ENCODE results near the gene HSPA14.

The HSPA14 gene

DNA sequence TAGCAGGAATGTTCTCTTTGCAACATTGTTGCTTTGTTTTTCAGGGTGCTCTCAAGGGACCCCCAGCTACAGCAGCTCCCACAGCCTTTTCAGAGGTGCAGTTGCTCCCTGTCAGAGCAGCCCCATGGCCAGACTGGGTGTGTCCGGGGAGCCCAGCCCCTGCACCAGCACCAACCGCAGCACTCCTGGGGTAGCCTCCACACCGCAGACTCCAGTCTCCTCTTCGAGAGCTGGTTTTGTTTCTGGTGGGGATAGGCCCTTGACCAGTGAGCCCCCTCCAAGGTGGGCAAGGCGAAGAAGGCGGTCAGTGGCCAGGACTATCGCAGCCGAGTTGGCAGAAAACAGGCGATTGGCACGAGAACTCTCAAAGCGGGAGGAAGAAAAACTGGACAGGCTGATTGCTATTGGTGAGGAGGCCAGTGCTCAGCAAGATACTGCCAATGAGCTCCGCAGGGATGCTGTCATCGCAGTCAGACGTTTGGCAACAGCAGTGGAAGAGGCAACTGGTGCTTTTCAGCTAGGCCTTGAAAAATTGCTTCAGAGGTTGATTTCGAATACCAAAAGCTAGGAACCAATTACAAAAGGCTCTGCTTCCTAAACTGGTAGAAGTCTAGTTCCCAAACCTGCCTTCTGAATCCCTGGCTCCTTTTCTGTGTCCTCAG is 5.4 kb downstream of the HSPA14 start:
- Histone ChIP-seq H3K4me1 (ENCODE audit: control insufficient read depth, low read length) (peaks cover 10% of the 10 kb centered on the region), H4K20me1 (ENCODE audit: control insufficient read depth, insufficient read depth, low read depth, low read length) (peaks cover 21% of the 10 kb centered on the region), H3K27ac (ENCODE audit: low read depth, low read length) (no peak overlapping the region), H3F3A (ENCODE audit: control insufficient read depth, insufficient read depth) (peaks cover 9% of the 10 kb centered on the region; the same call in 1 of the 2 replicates), H3K9me3 (ENCODE audit: control insufficient read depth, insufficient read depth, low read length) (no peaks in the 10 kb centered on the region), H3K79me2 (ENCODE audit: control insufficient read depth, low read length) (peaks cover 76% of the 10 kb centered on the region), H3K4me3 (ENCODE audit: low read length) (no peak overlapping the region), H3K36me3 (ENCODE audit: control insufficient read depth, low read length) (peaks cover 81% of the 10 kb centered on the region), H3K27me3 (ENCODE audit: control insufficient read depth, low read length) (no peaks in the 10 kb centered on the region), H3K9me2 (replicated peaks; ENCODE audit: control insufficient read depth, low read length) (no peaks in the 10 kb centered on the region), H3K4me2 (ENCODE audit: low read length) (no peak overlapping the region)
- TF ChIP-seq, protein P1, sequence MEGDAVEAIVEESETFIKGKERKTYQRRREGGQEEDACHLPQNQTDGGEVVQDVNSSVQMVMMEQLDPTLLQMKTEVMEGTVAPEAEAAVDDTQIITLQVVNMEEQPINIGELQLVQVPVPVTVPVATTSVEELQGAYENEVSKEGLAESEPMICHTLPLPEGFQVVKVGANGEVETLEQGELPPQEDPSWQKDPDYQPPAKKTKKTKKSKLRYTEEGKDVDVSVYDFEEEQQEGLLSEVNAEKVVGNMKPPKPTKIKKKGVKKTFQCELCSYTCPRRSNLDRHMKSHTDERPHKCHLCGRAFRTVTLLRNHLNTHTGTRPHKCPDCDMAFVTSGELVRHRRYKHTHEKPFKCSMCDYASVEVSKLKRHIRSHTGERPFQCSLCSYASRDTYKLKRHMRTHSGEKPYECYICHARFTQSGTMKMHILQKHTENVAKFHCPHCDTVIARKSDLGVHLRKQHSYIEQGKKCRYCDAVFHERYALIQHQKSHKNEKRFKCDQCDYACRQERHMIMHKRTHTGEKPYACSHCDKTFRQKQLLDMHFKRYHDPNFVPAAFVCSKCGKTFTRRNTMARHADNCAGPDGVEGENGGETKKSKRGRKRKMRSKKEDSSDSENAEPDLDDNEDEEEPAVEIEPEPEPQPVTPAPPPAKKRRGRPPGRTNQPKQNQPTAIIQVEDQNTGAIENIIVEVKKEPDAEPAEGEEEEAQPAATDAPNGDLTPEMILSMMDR (IDR thresholded peaks at IDR 0.05; ENCODE audit: low read depth, low read length, poor library complexity, severe bottlenecking) = no peak
- TF ChIP-seq EZH2phosphoT487 (IDR thresholded peaks at IDR 0.05; ENCODE audit: borderline replicate concordance, low read length) = no peak

DNA sequence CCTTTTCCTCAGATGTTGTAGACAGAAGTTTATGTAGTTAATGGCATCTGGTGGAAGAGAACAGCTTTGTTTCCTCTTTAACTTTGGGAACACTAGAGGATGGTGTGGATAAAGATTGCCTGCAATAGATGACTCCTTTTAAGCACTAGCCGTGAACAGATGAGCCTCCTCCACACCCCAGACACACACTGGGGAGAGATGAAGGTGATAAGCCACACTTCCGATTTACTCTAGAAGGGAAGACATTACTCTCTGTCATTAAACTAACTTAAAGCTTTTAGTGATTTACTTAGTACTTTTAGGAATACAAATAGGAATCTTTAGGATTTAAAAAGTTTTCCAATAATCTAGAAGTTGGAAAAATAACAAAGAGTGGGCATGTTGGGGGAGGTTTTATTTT is 6.8 kb downstream of the HSPA14 start:
- Histone ChIP-seq H3F3A (ENCODE audit: control insufficient read depth, insufficient read depth) (peaks cover 8% of the 10 kb centered on the region; the same call in 1 of the 2 replicates), H3K4me2 (ENCODE audit: low read length) (no peak overlapping the region), H3K27ac (ENCODE audit: low read depth, low read length) (no peak overlapping the region), H3K36me3 (ENCODE audit: control insufficient read depth, low read length) (peaks cover 81% of the 10 kb centered on the region), H4K20me1 (ENCODE audit: control insufficient read depth, insufficient read depth, low read depth, low read length) (peaks cover 16% of the 10 kb centered on the region; the same call in 1 of the 2 replicates), H3K79me2 (ENCODE audit: control insufficient read depth, low read length) (peaks cover 61% of the 10 kb centered on the region), H3K9me3 (ENCODE audit: control insufficient read depth, insufficient read depth, low read length) (no peaks in the 10 kb centered on the region), H3K27me3 (ENCODE audit: control insufficient read depth, low read length) (no peaks in the 10 kb centered on the region), H3K4me1 (ENCODE audit: control insufficient read depth, low read length) (peaks cover 4% of the 10 kb centered on the region), H3K9me2 (replicated peaks; ENCODE audit: control insufficient read depth, low read length) (no peaks in the 10 kb centered on the region), H3K4me3 (ENCODE audit: low read length) (no peak overlapping the region)
- no peak for TF ChIP-seq EZH2phosphoT487 (IDR thresholded peaks at IDR 0.05; ENCODE audit: borderline replicate concordance, low read length)
- TF ChIP-seq, protein P1 (IDR thresholded peaks at IDR 0.05; ENCODE audit: low read depth, low read length, poor library complexity, severe bottlenecking) = no peak

DNA sequence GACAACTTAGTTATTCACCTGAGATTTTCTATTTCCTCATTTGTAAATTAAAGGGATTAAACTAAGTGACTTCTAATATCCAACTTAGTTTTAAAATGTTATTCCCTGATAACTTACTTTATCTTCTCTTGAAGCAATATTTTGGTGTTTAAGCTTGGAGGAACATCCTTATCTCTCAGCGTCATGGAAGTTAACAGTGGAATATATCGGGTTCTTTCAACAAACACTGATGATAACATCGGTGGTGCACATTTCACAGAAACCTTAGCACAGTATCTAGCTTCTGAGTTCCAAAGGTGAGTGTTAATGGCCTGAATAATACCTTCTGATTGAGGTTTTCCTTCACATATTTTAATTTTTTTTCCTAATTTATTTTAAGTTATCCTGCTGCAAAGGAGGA is 14.1 kb downstream of the HSPA14 start:
- Histone ChIP-seq H4K20me1 (ENCODE audit: control insufficient read depth, insufficient read depth, low read depth, low read length) (no peaks in the 10 kb centered on the region), H3K4me2 (ENCODE audit: low read length) (no peak overlapping the region), H3K4me3 (ENCODE audit: low read length) (no peak overlapping the region), H3K9me2 (replicated peaks; ENCODE audit: control insufficient read depth, low read length) (no peaks in the 10 kb centered on the region), H3K9me3 (ENCODE audit: control insufficient read depth, insufficient read depth, low read length) (no peaks in the 10 kb centered on the region), H3K27ac (ENCODE audit: low read depth, low read length) (no peak overlapping the region), H3K79me2 (ENCODE audit: control insufficient read depth, low read length) (no peaks in the 10 kb centered on the region; the same call in 1 of the 2 replicates), H3K36me3 (ENCODE audit: control insufficient read depth, low read length) (peaks cover 76% of the 10 kb centered on the region), H3F3A (ENCODE audit: control insufficient read depth, insufficient read depth) (peaks cover 14% of the 10 kb centered on the region; the same call in 1 of the 2 replicates), H3K4me1 (ENCODE audit: control insufficient read depth, low read length) (no peaks in the 10 kb centered on the region), H3K27me3 (ENCODE audit: control insufficient read depth, low read length) (no peaks in the 10 kb centered on the region)
- TF ChIP-seq EZH2phosphoT487 (IDR thresholded peaks at IDR 0.05; ENCODE audit: borderline replicate concordance, low read length) = no peak
- TF ChIP-seq, protein P1 (IDR thresholded peaks at IDR 0.05; ENCODE audit: low read depth, low read length, poor library complexity, severe bottlenecking) = no peak
